WTC11 (cell line): ENCODE data around the gene SPATA32. TPM values are rescaled to one million over a fixed set of nuclear protein-coding genes. Genes with fewer than 3 reads are reported as not detected.
A peak's percentile ranks its signal among the peaks of the same experiment; 100 is the strongest.

Experiments
- ATAC-seq: fragments of 200-7000 bp; cut with Tn5 transposase; 2 replicates; pipeline ENCODE4 v1.10.0; 2021; ENCODE audit warnings: mild to moderate bottlenecking, moderate library complexity
- CTCF ChIA-PET: fragments of 300-600 bp; sonication (Branson Sonifier 250); formaldehyde crosslinking; loops from one replicate; lab custom pipeline; 2021; ENCODE audit warnings: antibody characterized with exemption; lab: Charles Lee
- POLR2A ChIA-PET: fragments of 350-600 bp; sonication (Branson Sonifier 250); formaldehyde crosslinking; loops from one replicate; lab custom pipeline; 2021; ENCODE audit warnings: antibody characterized with exemption; lab: Charles Lee
- DNase-seq: peaks from one replicate; pipeline ENCODE4 v3.0.0; 2021; ENCODE audit warnings: low spot score
- H3K27ac Mint-ChIP-seq: 2 replicates; pipeline ENCODE4 v1.8.0; 2021; ENCODE audit warnings: mixed read lengths
- H3K27me3 Mint-ChIP-seq: 2 replicates; pipeline ENCODE4 v1.8.0; 2021; ENCODE audit warnings: low read depth, mild to moderate bottlenecking, moderate library complexity, mixed read lengths
- H3K36me3 Mint-ChIP-seq: 2 replicates; pipeline ENCODE4 v1.8.0; 2021; ENCODE audit warnings: mixed read lengths
- H3K4me1 Mint-ChIP-seq: 2 replicates; pipeline ENCODE4 v1.8.0; 2022; ENCODE audit warnings: mixed read lengths
- H3K4me3 Mint-ChIP-seq: 2 replicates; pipeline ENCODE4 v1.8.0; 2021; ENCODE audit warnings: mild to moderate bottlenecking, moderate library complexity, mixed read lengths
- H3K9me3 Mint-ChIP-seq: 2 replicates; pipeline ENCODE4 v1.8.0; 2021; ENCODE audit warnings: mixed read lengths
- CTCF ChIP-seq: fragments of 200-600 bp; IDR thresholded peaks from 2 replicates; pipeline ENCODE4 v1.8.0; 2022; ENCODE audit warnings: antibody characterized with exemption
- E2F5 ChIP-seq: sonication (generic); formaldehyde crosslinking; IDR thresholded peaks from 2 replicates; pipeline ENCODE4 v1.8.1; 2022; ENCODE audit warnings: mild to moderate bottlenecking, moderate library complexity, missing genetic modification reagents
- EMX1 ChIP-seq: fragments of 250-450 bp; sonication (Bioruptor Pico); IDR thresholded peaks from 2 replicates; pipeline ENCODE4 v1.8.0; 2021; ENCODE audit warnings: mild to moderate bottlenecking
- GABPB1 ChIP-seq: sonication (generic); formaldehyde crosslinking; IDR thresholded peaks from 2 replicates; pipeline ENCODE4 v1.8.1; 2023; ENCODE audit warnings: mild to moderate bottlenecking, missing genetic modification reagents
- MAX ChIP-seq: sonication (generic); formaldehyde crosslinking; IDR thresholded peaks from 2 replicates; pipeline ENCODE4 v1.8.0; 2022; ENCODE audit warnings: mild to moderate bottlenecking, missing genetic modification reagents
- NFYB ChIP-seq: sonication (generic); formaldehyde crosslinking; conservative IDR thresholded peaks from 2 replicates; pipeline ENCODE4 v1.8.0; 2022; ENCODE audit warnings: low read depth, missing genetic modification reagents
- NR1H2 ChIP-seq: sonication (generic); formaldehyde crosslinking; IDR thresholded peaks from 2 replicates; pipeline ENCODE4 v1.9.0; 2021; ENCODE audit warnings: mild to moderate bottlenecking, moderate library complexity, missing genetic modification reagents
- NR2C2 ChIP-seq: sonication (generic); formaldehyde crosslinking; IDR thresholded peaks from 2 replicates; pipeline ENCODE4 v1.8.0; 2022; ENCODE audit warnings: mild to moderate bottlenecking, missing genetic modification reagents
- RORB ChIP-seq: fragments of 250-450 bp; sonication (Bioruptor Pico); IDR thresholded peaks from 2 replicates; pipeline ENCODE4 v1.9.0; 2021; ENCODE audit warnings: mild to moderate bottlenecking
- SMAD3 ChIP-seq: sonication (generic); formaldehyde crosslinking; IDR thresholded peaks from 2 replicates; pipeline ENCODE4 v1.8.0; 2022; ENCODE audit warnings: missing genetic modification reagents, mild to moderate bottlenecking, borderline replicate concordance
- SP1 ChIP-seq: sonication (generic); formaldehyde crosslinking; conservative IDR thresholded peaks from 2 replicates; pipeline ENCODE4 v1.8.1; 2022; ENCODE audit warnings: missing genetic modification reagents
- TEAD1 ChIP-seq: sonication (generic); formaldehyde crosslinking; IDR thresholded peaks from 2 replicates; pipeline ENCODE4 v1.8.0; 2022; ENCODE audit warnings: mild to moderate bottlenecking, missing genetic modification reagents
- ZBTB21 ChIP-seq: sonication (generic); formaldehyde crosslinking; IDR thresholded peaks from 2 replicates; pipeline ENCODE4 v1.8.1; 2023; ENCODE audit warnings: mild to moderate bottlenecking, missing genetic modification reagents, borderline replicate concordance
- ZMAT4 ChIP-seq: fragments of 250-450 bp; sonication (Bioruptor Pico); IDR thresholded peaks from 2 replicates; pipeline ENCODE4 v1.9.0; 2021; ENCODE audit warnings: mild to moderate bottlenecking
- ZNF263 ChIP-seq: sonication (generic); formaldehyde crosslinking; IDR thresholded peaks from 2 replicates; pipeline ENCODE4 v1.8.1; 2022; ENCODE audit warnings: low read depth, mild to moderate bottlenecking, moderate library complexity, missing genetic modification reagents
- ZNF532 ChIP-seq: fragments of 250-450 bp; sonication (Bioruptor Pico); IDR thresholded peaks from 2 replicates; pipeline ENCODE4 v1.9.0; 2021; ENCODE audit warnings: mild to moderate bottlenecking, borderline replicate concordance
- ZSCAN18 ChIP-seq: fragments of 250-450 bp; sonication (Bioruptor Pico); IDR thresholded peaks from 2 replicates; pipeline ENCODE4 v2.1.2; 2022; ENCODE audit warnings: mild to moderate bottlenecking, moderate library complexity
- total RNA-seq: library from RNA; stranded (reverse); gene quantifications from 3 replicates; pipeline ENCODE4 v1.2.3, GENCODE V29; 2021

The SPATA32 gene
- total RNA-seq, 1 experiment from 2014 or later, result 0.15 TPM

- TF ChIP-seq ZSCAN18 (CRISPR knock-in tag) (no peak), ZMAT4 (CRISPR knock-in tag) (no peak), GABPB1 (CRISPR knock-in tag) (no peak), NR1H2 (CRISPR knock-in tag) (no peak), ZNF532 (no peak), EMX1 (CRISPR knock-in tag) (no peak)
- TF ChIP-seq, all 79 proteins: peak for 0
Measured at GRCh38 chr17:45232514-45233422, 29.1 kb downstream of the SPATA32 start (continued).

- peaks cover 30% of the 10 kb centered on the region for H3K27me3 Mint-ChIP-seq
- ChIA-PET CTCF (interaction anchor here (0.6 to 9.8 kb wide), 26 partner anchors 9 to 429 kb away, joined by 3 to 179 read pairs (median 5); partner anchors contain the start of genes ACBD4, FMNL1, HEXIM1 and HEXIM2), POLR2A (interaction anchor here (1.0 to 1.7 kb wide), 4 partner anchors 10 to 86 kb away, joined by 3 to 5 read pairs (median 4); partner anchors contain the start of genes HEXIM1 and MAP3K14)
- H3K36me3 Mint-ChIP-seq, result no peaks in the 10 kb centered on the region
- no peak overlapping the region for H3K27ac Mint-ChIP-seq
- DNase-seq (peak; percentile 78), ATAC-seq (peak; percentile 40)
- H3K4me3 Mint-ChIP-seq, result no peak overlapping the region
- TF ChIP-seq SMAD3 (CRISPR knock-in tag) (no peak), MAX (no peak), NR1H2 (CRISPR knock-in tag) (no peak), CTCF (peak; percentile 24; the same call in 1 of the 2 replicates)
- H3K9me3 Mint-ChIP-seq, result no peaks in the 10 kb centered on the region
- peaks cover 24% of the 10 kb centered on the region for H3K4me1 Mint-ChIP-seq
Measured at GRCh38 chr17:45231481-45232116, 30.3 kb downstream of the SPATA32 start.

GRCh38 chr17:45230787-45231480 is 31.0 kb downstream of the SPATA32 start:
- Mint-ChIP-seq H3K27ac (no peak overlapping the region), H3K36me3 (no peaks in the 10 kb centered on the region), H3K27me3 (peaks cover 27% of the 10 kb centered on the region), H3K4me1 (peaks cover 22% of the 10 kb centered on the region), H3K9me3 (no peaks in the 10 kb centered on the region), H3K4me3 (no peak overlapping the region)
- DNase-seq, result no peak
- ChIA-PET POLR2A (interaction anchor here (0.6 to 1.7 kb wide), 4 partner anchors 10 to 86 kb away, joined by 4 to 5 read pairs (median 4); partner anchors contain the start of genes HEXIM1 and MAP3K14), CTCF (interaction anchor here (0.6 to 9.8 kb wide), 24 partner anchors 9 to 430 kb away, joined by 3 to 179 read pairs (median 6); partner anchors contain the start of genes ACBD4, FMNL1, HEXIM1 and HEXIM2)
- no peak for ATAC-seq
- no peak for TF ChIP-seq E2F5 (CRISPR knock-in tag)
- no peak for TF ChIP-seq RORB (CRISPR knock-in tag)
- no peak for TF ChIP-seq ZNF263 (CRISPR knock-in tag)
- no peak for TF ChIP-seq MAX
- no peak for TF ChIP-seq NFYB (CRISPR knock-in tag)
- TF ChIP-seq TEAD1 (CRISPR knock-in tag), result no peak
- no peak for TF ChIP-seq ZBTB21 (CRISPR knock-in tag)
- TF ChIP-seq NR2C2 (CRISPR knock-in tag), result no peak
- no peak for TF ChIP-seq SP1
